ENCODE data around the gene GGA2. TPM values are rescaled to one million over a fixed set of nuclear protein-coding genes. Genes with fewer than 3 reads are reported as not detected.
"Not testable (repeated sequence)": the region's sequence is repeated elsewhere in the genome, so short reads cannot be mapped to it uniquely, and the experiment has no call there.

GGA2 gene
- total RNA-seq, 1 experiment from 2014 or later = 43.6 TPM

DNA sequence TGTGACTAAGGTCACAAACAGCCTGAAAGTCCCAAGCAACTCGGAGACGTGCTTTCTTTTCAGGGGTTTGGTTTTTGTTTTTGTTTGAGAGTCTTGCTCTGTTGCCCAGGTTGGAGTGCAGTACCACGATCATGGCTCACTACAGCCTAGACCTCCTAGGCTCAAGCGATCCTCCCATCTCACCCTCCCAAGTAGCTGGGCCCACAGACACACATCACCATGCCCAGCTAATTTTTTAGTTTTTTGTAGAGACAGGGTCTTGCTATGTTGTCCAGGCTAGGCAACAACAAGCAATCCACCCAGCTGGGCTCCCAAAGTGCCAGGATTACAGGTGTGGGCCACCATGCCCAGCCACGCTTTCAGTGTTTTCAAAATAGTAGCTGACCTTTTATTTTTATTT is 19.8 kb upstream of the GGA2 start:
- in situ Hi-C loops (cut with HindIII; ENCODE audit: low pct_unique_long_range_greater_than_20kb, low sequenced_read_pairs) = no loop called here
- DNase-seq (ENCODE audit: low read depth, low spot score) = no peak

DNA sequence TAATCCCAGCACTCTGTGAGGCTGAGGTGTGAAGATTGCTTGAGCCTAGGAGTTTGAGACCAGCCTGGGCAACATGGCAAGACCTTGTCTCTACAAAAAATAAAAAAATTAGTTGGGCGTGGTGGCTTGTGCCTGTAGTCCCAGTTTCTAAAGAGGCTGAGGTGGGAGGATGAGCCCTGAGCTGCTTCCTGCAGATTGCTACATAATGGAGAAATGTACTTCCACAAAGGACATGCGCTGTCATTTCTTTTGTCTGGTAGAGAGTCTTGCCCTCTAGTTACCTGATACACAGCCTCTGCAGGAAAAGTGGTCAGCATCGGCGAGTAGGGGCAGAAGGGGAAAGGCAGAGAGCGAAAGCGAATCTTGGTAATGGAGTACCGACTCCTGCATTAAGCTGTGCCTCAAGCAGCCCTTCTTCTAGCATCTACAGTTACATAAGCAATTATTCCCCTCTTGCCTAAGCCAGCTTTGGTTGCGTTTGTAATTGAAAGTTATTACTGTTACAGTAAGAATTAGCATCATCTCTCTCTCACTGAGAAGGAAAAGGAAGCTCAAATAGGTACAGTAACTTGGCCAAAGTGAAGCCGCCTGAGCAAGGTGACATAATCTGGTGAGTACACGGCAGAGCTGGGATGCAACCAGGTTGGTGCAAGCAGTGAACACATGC is 18.5 kb upstream of the GGA2 start:
- no peak for DNase-seq (ENCODE audit: low read depth, low spot score)
- in situ Hi-C loops (cut with HindIII; ENCODE audit: low pct_unique_long_range_greater_than_20kb, low sequenced_read_pairs) = no loop called here

DNA sequence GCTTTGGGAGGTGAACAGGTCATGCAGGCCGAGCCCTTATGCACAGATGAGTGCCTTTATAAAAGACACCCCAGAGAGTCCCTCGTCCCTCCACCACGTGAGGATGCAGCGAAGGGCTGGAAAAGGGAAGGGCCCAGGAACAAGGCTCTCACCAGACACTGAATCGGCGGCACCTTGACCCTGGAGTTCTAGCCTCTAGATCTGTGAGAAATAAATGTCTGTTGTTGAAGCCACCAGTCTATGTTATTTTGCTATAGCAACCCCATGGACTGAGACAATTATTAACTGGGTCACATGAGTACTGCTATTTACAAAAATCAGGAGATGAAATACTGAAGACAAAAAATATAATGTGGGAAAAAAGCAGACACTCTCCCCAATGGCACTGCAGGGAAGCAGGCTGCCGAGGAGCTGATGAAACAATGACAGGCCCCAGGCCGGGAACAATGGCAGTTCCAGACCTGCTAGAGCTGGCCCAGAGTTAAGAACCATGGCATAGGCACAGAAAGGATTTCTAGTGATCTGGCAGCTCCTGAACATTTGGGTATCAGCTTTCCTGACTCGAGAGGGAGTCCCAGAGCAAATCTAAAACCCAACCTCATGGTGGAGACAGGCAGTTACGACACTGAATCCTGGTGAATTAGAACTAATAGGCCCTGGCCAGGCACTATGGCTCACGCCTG is 17.8 kb upstream of the GGA2 start:
- in situ Hi-C loops (cut with HindIII; ENCODE audit: low pct_unique_long_range_greater_than_20kb, low sequenced_read_pairs) = no loop called here

DNA sequence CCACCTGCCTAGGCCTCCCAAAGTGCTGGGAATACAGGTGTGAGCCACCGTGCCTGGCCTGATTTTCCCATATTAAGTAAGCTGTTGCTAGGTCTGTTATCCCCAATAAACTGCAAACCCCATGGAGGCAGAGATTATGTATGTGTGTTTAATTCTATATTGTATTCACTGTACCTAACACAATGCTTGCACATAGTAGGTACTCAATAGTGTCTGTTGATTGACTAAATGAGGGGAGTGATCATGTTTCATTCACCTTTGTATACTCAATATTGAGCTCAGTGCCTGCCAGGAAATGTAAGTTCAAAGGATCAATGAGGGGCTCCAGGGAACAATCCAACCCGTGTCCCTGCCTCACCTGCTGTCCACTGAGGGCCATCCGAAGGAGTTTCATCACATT is 14.6 kb upstream of the GGA2 start:
- no peak for DNase-seq (ENCODE audit: low read depth, low spot score)
- in situ Hi-C loops (cut with HindIII; ENCODE audit: low pct_unique_long_range_greater_than_20kb, low sequenced_read_pairs) = no loop called here

More for the DNA sequence above, 17.8 kb upstream of the GGA2 start:
- no peak for DNase-seq (ENCODE audit: low read depth, low spot score)

DNA sequence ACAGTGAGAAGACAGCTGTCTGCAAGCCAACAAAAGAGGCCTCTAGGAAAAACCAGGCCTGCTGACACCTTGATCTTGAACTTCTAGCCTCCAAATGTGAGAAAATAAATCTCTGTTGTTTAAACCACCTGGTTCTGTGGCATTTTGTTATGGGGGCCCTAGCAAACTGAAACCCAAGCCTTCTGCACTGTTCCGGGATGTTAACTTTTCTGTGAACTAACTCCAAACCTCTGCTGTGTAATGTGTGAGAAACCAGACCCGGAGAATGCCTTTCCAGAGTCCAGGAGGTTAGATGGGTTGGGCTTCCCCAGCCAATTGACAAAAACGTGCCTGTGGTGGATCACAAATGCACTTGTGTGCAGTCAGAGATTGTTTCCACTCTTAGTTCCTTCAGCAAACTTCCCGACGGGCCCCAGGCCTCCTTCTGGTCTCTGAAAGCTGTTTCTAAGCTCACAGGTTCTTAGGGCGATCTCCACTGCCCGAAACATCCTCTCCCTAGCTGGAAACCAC is 13.6 kb upstream of the GGA2 start:
- in situ Hi-C loops (cut with HindIII; ENCODE audit: low pct_unique_long_range_greater_than_20kb, low sequenced_read_pairs) = no loop called here
- no peak for DNase-seq (ENCODE audit: low read depth, low spot score)

DNA sequence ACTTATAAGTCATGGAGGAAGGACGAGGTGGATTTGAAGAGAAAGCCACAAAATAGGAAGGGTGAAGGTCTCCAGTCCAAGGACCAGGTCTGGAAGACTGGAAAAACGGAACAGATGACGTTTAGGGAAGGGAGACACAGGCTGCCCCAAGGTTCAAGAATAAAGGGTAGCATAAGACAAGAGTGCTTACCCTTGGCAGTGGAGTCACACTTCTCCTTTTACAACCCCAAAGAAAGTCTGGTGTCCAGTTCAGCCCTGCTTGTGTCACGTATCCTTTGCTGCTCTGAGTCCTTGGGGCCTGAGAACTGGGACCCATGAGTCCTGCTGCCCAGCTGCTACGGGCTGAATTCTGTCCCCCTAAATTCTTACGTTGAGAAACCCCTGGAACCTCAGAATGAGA is 13.0 kb upstream of the GGA2 start:
- no peak for DNase-seq (ENCODE audit: low read depth, low spot score)
- in situ Hi-C loops (cut with HindIII; ENCODE audit: low pct_unique_long_range_greater_than_20kb, low sequenced_read_pairs) = no loop called here

DNA sequence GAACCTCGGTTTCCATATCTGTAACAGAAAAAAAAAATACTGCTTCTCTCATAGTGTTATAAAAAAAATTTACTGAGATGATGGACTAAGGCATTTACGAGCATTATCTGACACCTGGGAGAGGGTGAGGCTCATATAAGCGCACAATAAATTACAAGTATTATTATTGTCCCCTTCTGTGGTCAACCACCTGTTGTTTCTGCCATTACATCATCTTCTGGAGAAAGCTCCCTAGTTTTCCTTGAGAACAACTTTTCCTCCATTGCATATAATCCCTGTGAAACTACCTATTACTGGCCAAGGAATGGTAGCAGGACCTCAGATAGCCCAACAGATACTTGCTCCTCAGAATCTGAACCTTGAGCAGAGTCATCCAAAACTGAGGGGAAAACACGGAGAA is 11.7 kb upstream of the GGA2 start:
- no peak for DNase-seq (ENCODE audit: low read depth, low spot score)
- in situ Hi-C loops (cut with HindIII; ENCODE audit: low pct_unique_long_range_greater_than_20kb, low sequenced_read_pairs) = no loop called here

DNA sequence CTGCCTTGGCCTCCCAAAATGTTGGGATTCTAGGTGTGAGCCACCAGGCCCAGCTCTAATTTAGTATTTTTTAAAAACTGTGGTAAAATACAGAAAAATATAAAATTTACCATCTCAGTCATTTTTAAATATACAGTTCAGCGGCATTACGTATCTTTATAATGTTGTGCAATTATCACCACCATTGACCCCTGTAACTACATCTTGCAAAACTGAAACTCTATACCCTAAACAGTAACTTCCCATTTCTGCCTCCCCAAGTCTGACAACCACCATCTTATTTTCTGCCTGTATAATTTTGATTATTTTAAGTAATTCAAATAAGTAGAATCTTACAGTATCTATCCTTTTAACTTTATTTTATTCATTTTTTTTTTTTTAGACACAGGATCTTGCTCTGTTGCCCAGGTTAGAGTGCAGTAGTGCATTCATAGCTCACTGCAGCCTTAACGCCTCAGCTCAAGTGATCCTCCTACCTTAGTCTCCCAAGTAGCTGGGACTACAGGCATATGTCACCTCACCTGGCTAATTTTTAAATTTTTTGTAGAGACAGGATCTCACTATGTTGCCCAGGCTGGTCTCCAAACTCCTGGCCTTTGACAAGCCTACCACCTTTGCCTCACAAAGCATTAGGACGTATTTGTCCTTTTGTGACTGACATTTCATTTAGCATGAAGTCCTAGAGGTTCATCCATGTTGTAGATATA is 10.9 kb upstream of the GGA2 start:
- in situ Hi-C loops (cut with HindIII; ENCODE audit: low pct_unique_long_range_greater_than_20kb, low sequenced_read_pairs) = no loop called here
- DNase-seq (ENCODE audit: low read depth, low spot score) = no peak

DNA sequence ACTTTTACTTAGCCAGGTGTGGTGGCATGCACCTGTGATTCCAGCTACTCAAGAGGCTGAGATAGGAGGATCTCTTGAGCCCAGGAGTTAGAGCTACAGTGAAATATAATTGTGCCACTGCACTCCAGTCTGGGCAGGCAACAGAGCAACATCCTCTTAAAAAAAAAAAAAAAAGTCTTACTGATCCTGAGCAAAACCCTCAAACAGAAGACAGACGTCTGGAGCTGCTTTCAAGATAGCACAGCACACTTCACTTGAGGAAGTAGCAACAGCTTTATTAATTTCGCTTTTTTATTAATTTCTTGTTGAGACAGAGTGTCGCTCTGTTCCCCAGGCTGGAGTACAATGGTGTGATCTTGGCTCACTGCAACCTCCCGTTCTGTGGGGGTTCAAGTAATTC is 10.2 kb upstream of the GGA2 start:
- DNase-seq (ENCODE audit: low read depth, low spot score) = no peak
- in situ Hi-C loops (cut with HindIII; ENCODE audit: low pct_unique_long_range_greater_than_20kb, low sequenced_read_pairs) = no loop called here

DNA sequence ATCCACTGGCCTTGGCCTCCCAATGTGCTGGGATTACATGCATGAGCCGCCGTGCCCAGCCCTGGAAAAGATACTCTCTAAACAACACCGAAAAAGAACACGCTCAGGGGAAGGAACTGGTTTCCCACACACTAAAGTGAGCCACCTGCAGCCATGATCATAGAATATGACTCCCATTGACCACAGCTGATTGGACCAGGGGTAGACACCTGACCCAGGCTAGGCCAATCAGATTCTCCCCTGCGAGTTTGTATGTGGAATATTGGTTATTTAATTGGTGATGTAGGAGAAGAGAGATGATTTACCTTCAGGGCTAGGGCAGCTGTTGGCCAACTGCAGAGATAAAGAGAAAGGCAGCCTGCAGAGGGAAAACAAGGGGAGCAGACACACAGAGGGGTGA is 9.0 kb upstream of the GGA2 start:
- DNase-seq (ENCODE audit: low read depth, low spot score) = no peak
- in situ Hi-C loops (cut with HindIII; ENCODE audit: low pct_unique_long_range_greater_than_20kb, low sequenced_read_pairs) = no loop called here

DNA sequence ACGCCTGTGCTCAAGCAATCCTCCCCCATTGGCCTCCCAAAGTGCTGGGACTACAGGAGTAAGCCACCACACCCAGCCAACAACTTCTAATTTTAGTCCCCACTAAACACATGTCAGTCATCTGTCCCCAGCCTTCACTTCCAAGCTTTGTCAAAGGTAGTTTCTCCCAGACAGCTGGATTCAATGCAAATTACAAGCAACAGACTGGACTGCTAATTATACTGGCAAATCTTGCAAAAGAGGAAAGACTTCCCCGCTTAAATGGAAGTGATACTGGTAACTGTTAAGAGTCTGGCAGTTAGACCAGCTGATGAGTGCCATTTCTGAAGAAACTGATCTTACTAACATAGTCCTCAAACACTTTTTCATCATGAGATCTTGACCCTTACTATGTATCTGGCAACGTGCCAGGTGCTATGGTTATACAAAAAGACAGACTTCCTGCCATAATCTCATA is 8.2 kb upstream of the GGA2 start:
- in situ Hi-C loops (cut with HindIII; ENCODE audit: low pct_unique_long_range_greater_than_20kb, low sequenced_read_pairs) = no loop called here
- DNase-seq (ENCODE audit: low read depth, low spot score) = no peak

DNA sequence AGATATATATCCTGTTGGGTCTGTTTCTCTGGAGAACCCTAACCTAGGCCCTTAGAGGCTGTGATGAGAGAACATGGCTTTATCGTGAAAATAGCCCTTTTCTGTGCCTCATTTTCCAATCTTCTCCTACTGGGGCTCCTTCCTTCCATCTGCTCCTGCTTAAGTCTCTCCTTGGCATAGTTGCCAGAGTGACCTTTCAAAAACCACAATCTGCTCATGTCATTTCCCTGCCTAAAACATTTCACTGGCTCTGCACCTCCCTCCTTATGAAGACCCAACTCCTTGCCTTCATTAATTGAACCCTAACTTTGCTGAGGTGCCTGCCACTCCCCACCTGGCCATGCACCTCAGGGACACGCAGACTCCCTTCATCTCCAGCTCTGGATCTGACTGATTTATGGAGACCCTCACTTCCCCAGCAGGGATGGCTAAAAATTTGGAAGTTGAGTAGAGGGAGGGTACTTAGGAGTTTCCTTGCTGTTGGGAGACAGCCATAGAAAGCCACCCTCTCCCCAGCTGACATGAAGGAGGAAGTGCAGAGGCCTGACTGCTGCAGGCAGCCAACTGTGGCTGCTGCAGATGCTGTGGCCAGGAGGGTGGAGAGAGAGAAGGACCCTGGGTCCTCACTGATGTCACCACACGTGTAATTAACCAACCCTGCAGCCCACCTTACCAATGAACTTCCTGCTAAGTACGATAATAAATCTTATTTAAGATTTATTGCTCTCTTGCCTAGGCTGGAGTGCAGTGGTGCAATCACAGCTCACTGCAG is 6.3 kb upstream of the GGA2 start:
- no peak for DNase-seq (ENCODE audit: low read depth, low spot score)
- in situ Hi-C loops (cut with HindIII; ENCODE audit: low pct_unique_long_range_greater_than_20kb, low sequenced_read_pairs) = no loop called here

DNA sequence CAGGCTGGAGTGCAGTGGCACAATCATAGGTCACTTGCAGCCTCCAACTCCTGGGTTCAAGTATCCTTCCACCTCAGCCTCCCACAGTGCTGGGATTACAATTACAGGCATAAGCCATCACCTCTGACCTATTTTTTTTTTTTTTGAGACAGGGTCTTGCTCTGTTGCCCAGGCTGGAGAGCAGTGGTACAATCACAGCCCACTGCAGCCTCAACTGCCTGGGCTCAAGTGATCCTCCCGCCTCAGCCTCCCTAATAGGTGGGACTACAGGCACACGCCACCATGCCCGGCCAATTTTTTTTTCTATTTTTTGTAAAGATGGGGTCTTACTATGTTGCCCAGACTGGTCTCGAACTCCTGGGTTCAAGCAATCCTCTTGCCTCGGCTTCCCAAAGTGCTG is 5.6 kb upstream of the GGA2 start:
- in situ Hi-C loops (cut with HindIII; ENCODE audit: low pct_unique_long_range_greater_than_20kb, low sequenced_read_pairs) = no loop called here
- DNase-seq (ENCODE audit: low read depth, low spot score) = no peak

DNA sequence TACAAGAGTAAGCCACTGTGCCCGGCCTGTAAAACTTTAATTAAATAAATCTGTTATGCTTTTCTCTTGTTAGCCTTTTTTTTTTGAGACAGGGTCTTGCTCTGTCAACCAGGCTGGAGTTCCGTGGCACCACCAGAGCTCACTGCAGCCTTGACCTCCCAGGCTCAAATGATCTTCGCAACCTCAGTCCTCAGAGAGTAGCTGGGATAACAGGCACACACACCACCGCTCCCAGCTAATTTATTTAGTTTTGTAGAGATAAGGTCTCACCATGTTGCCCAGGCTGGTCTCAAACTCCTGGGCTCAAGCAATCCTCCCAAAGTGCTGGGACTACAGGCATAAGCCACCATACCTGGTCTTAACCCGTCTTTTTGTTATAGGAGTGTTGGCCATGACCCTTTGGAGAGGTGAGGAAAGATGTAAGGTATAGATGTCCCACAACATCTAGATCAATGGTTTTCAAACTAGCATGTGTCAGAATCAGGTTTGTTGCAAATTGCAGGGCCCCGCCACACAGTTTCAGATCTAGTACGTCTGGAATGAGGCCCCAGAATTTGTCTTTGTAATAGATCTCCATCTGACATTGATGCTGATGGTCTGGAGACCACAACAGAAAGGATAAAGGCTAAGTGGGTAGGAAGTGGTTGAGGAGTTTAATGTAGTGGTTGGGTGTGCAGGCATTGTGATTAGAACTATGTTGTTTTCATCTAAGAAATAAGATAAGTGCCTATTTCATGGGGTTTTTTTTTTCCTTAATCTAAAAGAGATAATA is 4.3 kb upstream of the GGA2 start:
- DNase-seq (ENCODE audit: low read depth, low spot score) = no peak
- in situ Hi-C loops (cut with HindIII; ENCODE audit: low pct_unique_long_range_greater_than_20kb, low sequenced_read_pairs) = no loop called here

DNA sequence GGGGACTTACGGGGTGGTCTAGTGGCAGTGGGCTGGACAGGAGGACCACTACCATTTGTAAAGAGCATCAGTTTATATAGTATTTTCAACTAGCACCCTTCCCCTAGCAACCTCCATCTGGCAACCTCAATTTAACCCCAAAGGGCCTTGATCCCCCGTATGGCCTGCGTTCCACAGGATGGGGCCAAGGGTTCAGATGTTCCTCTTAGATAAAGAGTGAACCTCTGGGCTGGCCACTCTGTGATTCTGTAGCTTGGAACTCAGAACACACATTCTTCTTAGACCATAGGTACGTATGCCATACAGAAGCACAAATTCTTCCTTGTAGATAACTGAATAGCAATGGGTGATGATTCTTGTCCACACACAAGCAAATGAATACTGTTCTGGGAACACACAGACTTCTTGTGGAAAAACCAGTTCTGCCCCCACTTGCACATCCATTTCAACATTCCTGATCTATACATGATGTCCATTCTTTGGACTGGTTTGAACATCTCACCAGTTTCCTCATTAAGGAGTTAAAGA is 1.9 kb upstream of the GGA2 start:
- DNase-seq (ENCODE audit: low read depth, low spot score) = no peak
- in situ Hi-C loops (cut with HindIII; ENCODE audit: low pct_unique_long_range_greater_than_20kb, low sequenced_read_pairs) = no loop called here

DNA sequence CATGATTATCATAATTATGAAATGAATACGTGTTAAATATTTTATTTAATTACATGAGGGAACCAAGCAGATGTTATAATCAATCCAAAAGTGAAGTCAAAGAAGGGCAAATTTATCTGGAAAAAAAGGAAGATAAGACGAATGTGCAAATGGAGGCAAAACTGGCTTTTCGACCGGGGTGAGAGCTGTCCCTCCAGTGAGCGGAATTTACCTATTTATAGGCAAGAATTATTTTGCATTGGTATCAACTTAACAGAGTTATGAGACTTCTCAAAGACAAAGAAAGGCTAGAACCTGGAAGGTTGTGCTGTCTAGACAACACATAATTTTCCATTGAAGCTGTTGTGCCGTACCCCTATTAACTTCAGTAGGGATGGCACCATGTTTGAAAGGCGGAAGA is 1.4 kb upstream of the GGA2 start:
- in situ Hi-C loops (cut with HindIII; ENCODE audit: low pct_unique_long_range_greater_than_20kb, low sequenced_read_pairs) = no loop called here
- no peak for DNase-seq (ENCODE audit: low read depth, low spot score)

DNA sequence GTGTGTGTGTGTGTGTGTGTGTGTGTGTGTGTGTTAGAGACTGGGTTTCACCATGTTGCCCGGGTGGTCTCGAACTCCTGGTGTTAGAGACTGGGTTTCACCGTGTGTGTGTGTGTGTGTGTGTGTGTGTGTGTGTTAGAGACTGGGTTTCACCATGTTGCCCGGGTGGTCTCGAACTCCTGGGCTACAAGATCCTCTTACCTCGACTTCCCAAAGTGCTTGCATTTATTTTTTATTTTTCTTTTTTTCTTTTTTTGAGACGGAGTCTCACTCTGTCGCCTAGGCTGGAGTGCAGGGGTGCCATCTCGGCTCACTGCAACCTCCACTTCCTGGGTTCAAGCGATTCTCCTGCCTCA is 599 bp upstream of the GGA2 start:
- in situ Hi-C loops (cut with HindIII; ENCODE audit: low pct_unique_long_range_greater_than_20kb, low sequenced_read_pairs); DNase-seq (ENCODE audit: low read depth, low spot score): not testable (repeated sequence)
